Astrocyte (in vitro differentiated cells and primary cell): ENCODE measurements around the gene EPB41.

ENCODE experiments used
- CTCF ChIP-seq: IDR thresholded peaks from 2 replicates; pipeline ENCODE4 v1.5.1; 2011; ENCODE audit warnings: low read depth, mild to moderate bottlenecking, inconsistent platforms, low read length, moderate library complexity; ENCODE audit not compliant: insufficient read depth
- EZH2 ChIP-seq: IDR thresholded peaks from 2 replicates; pipeline ENCODE4 v1.6.1; 2012; ENCODE audit warnings: mild to moderate bottlenecking, low read length, inconsistent platforms; ENCODE audit not compliant: insufficient read depth

DNA sequence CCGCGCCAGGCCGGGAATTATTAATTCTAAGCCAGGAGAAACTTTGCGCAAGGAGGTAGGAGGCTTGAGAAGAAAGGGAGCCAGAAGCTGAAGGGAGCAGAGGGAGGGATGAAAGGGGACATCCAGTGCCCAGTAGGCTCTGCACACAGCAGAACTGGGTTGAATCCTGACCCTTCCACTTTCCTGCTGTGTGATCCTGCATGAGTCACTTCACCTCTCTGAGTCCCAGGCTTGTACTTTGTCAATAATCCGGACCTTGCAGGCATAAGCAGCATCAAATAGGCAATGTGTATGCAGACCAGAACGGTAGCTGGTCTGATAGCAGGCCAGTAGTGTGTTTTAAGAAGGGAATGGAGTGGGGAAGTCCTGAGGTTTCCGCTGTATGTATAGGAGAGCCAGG lies 25.5 kb upstream of the EPB41 start:
- TF ChIP-seq CTCF (no peak), EZH2 (no peak)
